Endothelial cell of umbilical vein (primary cell): ENCODE results near the gene FXYD4. TPM values are rescaled to one million over a fixed set of nuclear protein-coding genes. Genes with fewer than 3 reads are reported as not detected.

Experiments
- BruUV-seq: library from RNA; stranded (reverse); fragments of 400-500 nt; replicated peaks from 2 replicates; lab custom pipeline; 2021; lab: Mats Ljungman, UMichigan
- CTCF ChIA-PET: fragments of 300-600, 350-600 bp; sonication (Branson Sonifier 250); formaldehyde crosslinking; loops from one replicate; lab custom pipeline; 2021; ENCODE audit warnings: antibody characterized with exemption, inconsistent platforms; lab: Charles Lee
- POLR2A ChIA-PET: fragments of 300-600, 350-600 bp; sonication (Branson Sonifier 250); formaldehyde crosslinking; loops from one replicate; lab custom pipeline; 2021; ENCODE audit warnings: antibody characterized with exemption, inconsistent platforms; lab: Charles Lee
- DNase-seq: peaks from one replicate; pipeline ENCODE4 v3.0.0-alpha.2; 2011; ENCODE audit warnings: low read depth, low spot score
- FAIRE-seq: peaks from 2 replicates; lab custom pipeline; 2011; peaks lifted over from hg19 to GRCh38; lab: Jason Lieb, UNC
- H2AFZ ChIP-seq: 2 replicates; pipeline ENCODE4 v1.6.0; 2012; ENCODE audit warnings: low read depth, low read length, control low read depth, inconsistent platforms
- H3K27ac ChIP-seq: 2 replicates; pipeline ENCODE4 v1.5.1; 2011; ENCODE audit warnings: low read depth, mild to moderate bottlenecking, control low read depth, low read length, moderate library complexity; ENCODE audit not compliant: insufficient read depth
- H3K27me3 ChIP-seq, 2 experiments: 2 replicates each; pipeline versions ENCODE4 v1.6.0 to v1.6.1; 2011; ENCODE audit warnings: low read length in 2 of 2, mixed read lengths in 1 of 2; ENCODE audit not compliant: control insufficient read depth in 2 of 2, insufficient read depth in 2 of 2
- H3K36me3 ChIP-seq, 2 experiments: 2 replicates in 1 of 2; 3 replicates in 1 of 2; pipeline ENCODE4 v1.5.1; 2011; ENCODE audit warnings: low read length in 2 of 2, mild to moderate bottlenecking in 1 of 2, moderate library complexity in 1 of 2; ENCODE audit not compliant: control insufficient read depth in 2 of 2, insufficient read depth in 2 of 2; ENCODE audit errors: extremely low read depth in 1 of 2
- H3K4me1 ChIP-seq: 3 replicates; pipeline ENCODE4 v1.5.1; 2011; ENCODE audit warnings: mild to moderate bottlenecking, low read length; ENCODE audit not compliant: control insufficient read depth, insufficient read depth; ENCODE audit errors: extremely low read depth
- H3K4me2 ChIP-seq: 2 replicates; pipeline ENCODE4 v1.6.1; 2011; ENCODE audit warnings: low read length, control low read depth, mixed read lengths; ENCODE audit not compliant: insufficient read depth
- H3K4me3 ChIP-seq, 3 experiments: fragments of 200-600 bp in 1 of 3; sonication (generic), shearing (Covaris generic) in 1 of 3; replicated peaks in 1 of 3; 2 replicates each; pipeline ENCODE4 v1.5.1; 2011 to 2016; ENCODE audit warnings: control low read depth in 3 of 3, low read length in 3 of 3, mild to moderate bottlenecking in 2 of 3, inconsistent platforms in 1 of 3, low read depth in 1 of 3, moderate library complexity in 1 of 3; ENCODE audit not compliant: insufficient read depth in 1 of 3
- H3K79me2 ChIP-seq: 2 replicates; pipeline ENCODE4 v1.6.0; 2012; ENCODE audit warnings: low read length, inconsistent platforms; ENCODE audit not compliant: control insufficient read depth, insufficient read depth
- H3K9ac ChIP-seq: replicated peaks from 2 replicates; pipeline ENCODE3; 2011; ENCODE audit warnings: low read length, control low read depth; ENCODE audit not compliant: insufficient read depth; ENCODE audit errors: extremely low read depth
- H3K9me1 ChIP-seq: replicated peaks from 3 replicates; pipeline ENCODE4 v1.6.0; 2011; ENCODE audit warnings: mild to moderate bottlenecking, low read length; ENCODE audit not compliant: control insufficient read depth, insufficient read depth; ENCODE audit errors: extremely low read depth
- H3K9me3 ChIP-seq: replicated peaks from 2 replicates; pipeline ENCODE4 v1.5.1; 2012; ENCODE audit warnings: low read length, inconsistent platforms; ENCODE audit not compliant: control insufficient read depth, insufficient read depth
- H4K20me1 ChIP-seq: replicated peaks from 2 replicates; pipeline ENCODE3; 2011; ENCODE audit warnings: mild to moderate bottlenecking, low read length; ENCODE audit not compliant: control insufficient read depth, insufficient read depth; ENCODE audit errors: extremely low read depth
- CTCF ChIP-seq, 2 donors: IDR thresholded peaks; 1 replicate in 1 of 2; 2 replicates in 1 of 2; pipeline ENCODE4 v1.5.1; 2011; ENCODE audit warnings: low read length in 2 of 2, mild to moderate bottlenecking in 2 of 2, moderate library complexity in 2 of 2, control low read depth in 1 of 2, inconsistent platforms in 1 of 2, low read depth in 1 of 2; ENCODE audit not compliant: insufficient read depth in 1 of 2; ENCODE audit errors: extremely low read depth in 1 of 2
- EZH2 ChIP-seq: IDR thresholded peaks from 2 replicates; pipeline ENCODE4 v1.6.1; 2012; ENCODE audit warnings: borderline replicate concordance, low read depth, mild to moderate bottlenecking, moderate library complexity, low read length, inconsistent platforms; ENCODE audit not compliant: severe bottlenecking
- FOS ChIP-seq: IDR thresholded peaks from 2 replicates; pipeline ENCODE4 v1.6.1; 2011; ENCODE audit warnings: mild to moderate bottlenecking, low read length, moderate library complexity, borderline replicate concordance; ENCODE audit not compliant: insufficient read depth
- GATA2 ChIP-seq: IDR thresholded peaks from 2 replicates; pipeline ENCODE4 v1.7.0; 2011; ENCODE audit warnings: low read depth, mild to moderate bottlenecking, moderate library complexity, mixed read lengths, low read length; ENCODE audit not compliant: insufficient read length, insufficient read depth
- JUN ChIP-seq: IDR thresholded peaks from 2 replicates; pipeline ENCODE4 v1.6.1; 2011; ENCODE audit warnings: borderline replicate concordance, low read depth; ENCODE audit not compliant: insufficient read length, insufficient read depth
- MAX ChIP-seq: IDR thresholded peaks from 2 replicates; pipeline ENCODE4 v1.6.1; 2011; ENCODE audit not compliant: insufficient read depth, insufficient read length
- MYC ChIP-seq: IDR thresholded peaks from one replicate; pipeline ENCODE4 v1.6.1; 2011; ENCODE audit warnings: mild to moderate bottlenecking, low read depth, low read length
- POLR2A ChIP-seq: IDR thresholded peaks from 2 replicates; pipeline ENCODE4 v1.6.1; 2012; ENCODE audit warnings: low read depth, mild to moderate bottlenecking, control low read depth, low read length
- POLR2AphosphoS5 ChIP-seq: IDR thresholded peaks from 2 replicates; pipeline ENCODE4 v1.6.1; 2012; ENCODE audit warnings: low read depth, mild to moderate bottlenecking, control low read depth, low read length, moderate library complexity; ENCODE audit not compliant: insufficient read depth
- dilution Hi-C: fragments of 300-500 bp; cut with MboI; formaldehyde crosslinking; loops from one replicate; pipeline ENCODE4 v1.15.0; 2019; ENCODE audit warnings: low sequenced_read_pairs; ENCODE audit not compliant: extremely low pct_ligation_motif_present
- intact Hi-C: fragments of 100-400 bp; cut with micrococcal nuclease; formaldehyde crosslinking; loops from one replicate; pipeline ENCODE4 v1.10.0; 2022
- polyA plus RNA-seq, 4 experiments: library from polyadenylated mRNA; depleted of rRNA in 3 of 4; stranded (reverse) in 3 of 4; unstranded in 1 of 4; fragments of >200 nt; gene quantifications; 2 replicates each; pipeline versions ENCODE4 v1.2.1 to v1.2.3, GENCODE V29; 2011 to 2012; ENCODE audit warnings: missing spikeins in 1 of 4
- total RNA-seq: library from RNA; stranded (reverse); gene quantifications from 2 replicates; pipeline ENCODE4 v1.2.3, GENCODE V29; 2021

Gene FXYD4
- total and polyA plus RNA-seq, 2 donors (not counting 3 experiments of a cell fraction or from before 2014, with no cell fraction given): not detected

- H3K4me3 ChIP-seq: no peak overlapping the region
- DNase-seq (no peak), FAIRE-seq (no peak)
- no peak for TF ChIP-seq MAX
- H3K27me3 ChIP-seq: no peaks in the 10 kb centered on the region
- no peaks in the 10 kb centered on the region for H3K9me1 ChIP-seq
- dilution Hi-C loops (no loop called here), intact Hi-C loops (no loop called here)
- CTCF ChIA-PET: no interaction called here
- no peaks in the 10 kb centered on the region for H3K36me3 ChIP-seq
- no peaks in the 10 kb centered on the region for H4K20me1 ChIP-seq
- no peaks in the 10 kb centered on the region for H3K79me2 ChIP-seq
- H3K4me1 ChIP-seq: no peaks in the 10 kb centered on the region
- H3K27ac ChIP-seq: no peak overlapping the region
- BruUV-seq: no TSS peak
- no peaks in the 10 kb centered on the region for H3K9me3 ChIP-seq
- H3K4me2 ChIP-seq: no peak overlapping the region
- POLR2A ChIA-PET: no interaction called here
- no peak overlapping the region for H2AFZ ChIP-seq
- no peak overlapping the region for H3K9ac ChIP-seq
Observed at GRCh38 chr10:43343126-43343525, 28.3 kb upstream of the FXYD4 start.

GRCh38 chr10:43344051-43344450 lies 27.4 kb upstream of the FXYD4 start:
- Histone ChIP-seq H4K20me1 (no peaks in the 10 kb centered on the region), H3K9ac (no peak overlapping the region), H2AFZ (no peak overlapping the region), H3K4me2 (no peak overlapping the region), H3K4me1 (no peaks in the 10 kb centered on the region), H3K9me3 (no peaks in the 10 kb centered on the region), H3K27me3 (no peaks in the 10 kb centered on the region), H3K9me1 (no peaks in the 10 kb centered on the region), H3K27ac (no peak overlapping the region), H3K4me3 (no peak overlapping the region), H3K36me3 (no peaks in the 10 kb centered on the region), H3K79me2 (no peaks in the 10 kb centered on the region)
- no peak for DNase-seq
- dilution Hi-C loops (no loop called here), intact Hi-C loops (no loop called here)
- no peak for TF ChIP-seq MYC
- TF ChIP-seq FOS: no peak
- TF ChIP-seq EZH2: no peak
- no peak for TF ChIP-seq POLR2AphosphoS5
- no peak for TF ChIP-seq CTCF (IDR thresholded peaks at IDR 0.05; ENCODE audit: extremely low read depth in 1 of 2, insufficient read depth in 1 of 2, low read depth in 1 of 2, low read length in 2 of 2)
- TF ChIP-seq MAX: no peak
- TF ChIP-seq GATA2: no peak
- no peak for TF ChIP-seq JUN
- no peak for TF ChIP-seq POLR2A
- POLR2A ChIA-PET: no interaction called here
- no TSS peak for BruUV-seq
- CTCF ChIA-PET: no interaction called here
- FAIRE-seq: no peak
